NCI-H2227 (cell line): Measurements from ENCODE around the gene NOL11.
"Not testable (repeated sequence)": the region's sequence is repeated elsewhere in the genome, so short reads cannot be mapped to it uniquely, and the experiment has no call there.

Source experiments
- DNase-seq: peaks from one replicate; lab custom pipeline; 2025; ENCODE audit not compliant: unreplicated experiment; lab: John Stamatoyannopoulos, UW

Gene NOL11

DNA sequence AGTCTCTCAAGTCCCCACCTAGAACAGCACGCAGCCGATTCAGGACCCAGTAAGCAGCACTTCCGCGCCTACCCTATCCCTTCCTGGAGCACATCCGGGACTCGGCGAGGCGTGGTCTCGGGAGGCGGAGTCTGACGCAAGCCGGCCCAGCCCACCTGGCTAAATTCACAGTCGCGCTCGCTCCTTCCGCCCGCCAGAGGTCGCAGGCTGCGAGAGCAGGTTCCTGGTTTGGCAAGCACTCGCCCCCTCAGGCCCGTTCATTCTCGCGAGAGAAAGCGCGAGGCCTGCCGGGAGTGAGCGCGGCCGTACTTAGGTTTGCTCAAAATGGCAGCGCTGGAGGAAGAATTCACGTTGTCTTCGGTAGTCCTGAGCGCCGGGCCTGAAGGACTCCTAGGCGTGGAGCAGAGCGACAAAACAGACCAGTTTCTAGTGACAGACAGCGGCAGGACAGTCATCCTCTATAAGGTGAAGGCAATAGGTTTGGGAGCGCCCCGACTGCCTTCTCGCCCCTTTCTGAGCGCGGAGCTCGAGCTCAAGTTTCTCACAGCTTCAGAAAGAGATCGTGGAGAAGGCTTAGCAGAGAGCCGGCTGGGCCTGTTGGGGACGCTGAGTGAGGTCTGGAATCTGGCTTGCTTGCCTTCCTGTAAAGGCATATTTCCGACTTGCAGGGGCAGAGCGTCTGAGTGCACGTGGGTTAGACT is at the start of gene NOL11:
TSS of gene NOL11 (plus strand) at position 313 of the 701 bp plus-strand sequence. CDS start at position 325, 12 bp downstream.
- peak; percentile 100 for DNase-seq

DNA sequence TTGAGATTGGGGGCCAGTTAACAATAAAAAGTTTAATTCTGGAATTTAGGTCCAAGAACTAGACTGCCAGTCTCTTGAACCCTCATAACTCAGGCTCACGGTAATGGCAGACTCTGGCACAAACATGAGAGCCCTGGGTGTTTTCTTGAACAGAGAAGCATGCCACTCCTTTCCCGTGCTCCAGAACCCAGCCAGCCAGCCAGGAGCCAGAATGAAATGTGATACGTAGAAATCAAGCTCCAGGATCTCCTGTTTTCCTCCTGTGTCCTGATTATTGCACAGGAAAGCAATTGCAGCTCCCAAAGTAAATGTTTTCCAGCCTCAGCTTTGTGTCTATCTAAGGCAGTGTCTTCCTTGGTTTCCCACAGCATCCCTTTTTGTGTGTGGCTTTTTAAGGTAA is 46.2 kb upstream of the NOL11 start:
- DNase-seq = no peak

DNA sequence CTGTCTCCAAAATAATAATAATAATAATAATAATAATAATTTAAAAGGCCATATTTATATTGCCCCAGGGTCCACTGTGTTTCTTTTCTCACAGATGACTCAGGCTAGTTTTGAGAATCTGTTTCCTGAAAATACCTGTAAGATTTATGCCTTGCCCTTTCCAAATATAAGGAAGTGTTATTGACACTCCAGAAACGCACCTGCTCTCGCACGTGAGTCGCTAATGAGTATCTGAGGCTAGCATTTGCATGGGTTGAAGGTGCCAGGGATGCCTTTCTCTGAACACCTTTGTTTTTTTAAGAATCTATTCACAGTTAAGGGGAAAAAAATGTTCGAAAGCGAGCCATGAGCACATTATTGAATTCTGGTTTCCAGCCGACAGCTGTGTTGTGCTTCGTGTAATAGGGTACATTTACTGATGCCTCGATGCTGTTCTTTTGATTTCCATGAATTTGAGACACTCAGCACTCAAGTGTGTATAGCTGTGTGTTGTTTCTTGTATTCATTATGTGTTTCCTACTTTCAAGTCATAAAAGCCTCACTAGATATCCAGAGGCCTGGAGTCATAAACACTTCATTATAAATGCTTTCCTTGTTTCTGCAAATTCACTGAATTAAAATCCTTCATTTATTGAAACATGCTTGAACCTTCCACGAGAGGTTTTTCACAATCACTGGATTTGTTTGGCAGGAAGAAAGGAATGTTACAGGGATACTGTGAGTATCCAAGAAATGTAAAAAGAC is 45.0 kb upstream of the NOL11 start:
- DNase-seq = no peak

DNA sequence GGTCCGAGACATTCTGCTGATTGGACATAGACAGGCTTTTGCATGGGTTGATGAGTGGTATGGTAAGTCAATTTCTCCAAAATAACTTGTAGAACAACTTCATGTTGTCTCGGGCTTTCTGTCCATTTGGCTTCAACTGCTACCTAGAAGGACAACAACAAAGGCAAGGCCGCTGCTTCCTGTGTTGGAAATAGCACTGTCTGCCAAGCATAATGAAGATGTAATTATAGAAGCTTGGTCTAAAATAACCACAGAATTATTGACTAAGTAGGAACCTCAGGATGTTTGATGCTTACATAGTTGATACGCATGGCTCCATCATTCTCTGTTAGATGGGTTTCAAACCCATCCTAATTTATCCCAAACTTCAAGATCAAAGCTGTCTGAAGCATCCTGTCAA is 42.3 kb upstream of the NOL11 start:
- DNase-seq = no peak

DNA sequence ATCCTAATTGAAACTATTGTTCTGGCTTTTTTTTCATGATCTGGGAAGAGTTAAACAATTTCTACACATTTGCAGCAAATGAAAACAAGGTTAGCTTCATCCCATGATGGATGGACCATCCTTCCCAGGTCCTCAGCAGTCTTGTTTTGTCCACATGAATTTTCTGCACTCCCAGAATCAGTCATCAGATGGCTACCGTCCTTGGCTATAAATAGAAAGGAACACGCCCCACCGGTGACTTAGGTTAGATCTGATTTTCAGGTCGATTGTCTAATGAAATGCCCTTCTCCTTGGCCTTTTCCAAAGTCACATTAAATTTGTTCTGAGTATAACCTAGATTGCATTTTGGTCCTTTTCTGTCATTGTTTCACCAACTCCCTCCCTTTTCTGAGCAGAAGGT is 41.4 kb upstream of the NOL11 start:
- peak; percentile 38 for DNase-seq

DNA sequence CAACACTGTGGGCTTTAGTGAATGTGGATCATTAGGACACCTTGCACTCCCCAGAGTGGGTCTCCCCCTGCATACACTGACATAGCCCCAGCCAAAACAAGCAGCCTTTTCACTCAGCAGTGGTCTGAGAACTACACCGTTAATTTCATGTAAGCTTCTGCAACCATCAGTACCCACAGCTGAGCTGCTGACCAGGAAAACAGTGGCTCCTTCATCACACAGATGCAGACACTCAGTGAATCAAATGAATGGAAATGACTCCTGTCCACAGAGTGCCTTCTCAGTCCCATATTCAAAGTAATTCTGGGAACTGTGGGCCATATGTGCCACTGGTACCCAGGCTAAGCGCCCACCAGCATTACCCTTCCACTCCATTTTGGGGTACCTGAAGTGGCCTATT is 39.3 kb upstream of the NOL11 start:
- DNase-seq = no peak

DNA sequence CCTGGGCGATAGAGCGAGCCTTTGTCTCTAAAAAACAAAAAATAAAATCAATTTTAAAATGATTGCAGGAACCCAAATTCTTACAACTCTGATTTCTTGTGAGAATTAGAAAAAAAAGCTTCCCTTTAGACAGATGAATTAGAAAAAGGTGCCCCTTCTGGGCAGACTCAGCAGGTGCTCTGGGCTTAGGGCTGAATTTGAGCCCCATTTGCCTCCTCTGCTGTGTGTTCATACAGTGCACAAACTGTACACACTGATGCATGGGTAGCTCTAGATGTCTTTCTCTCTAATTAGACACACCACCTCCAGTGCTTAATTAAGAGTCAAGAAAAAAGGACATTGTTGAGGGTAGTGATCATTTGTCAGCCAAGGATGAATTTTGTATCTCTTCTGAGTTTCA is 38.5 kb upstream of the NOL11 start:
- DNase-seq = no peak

DNA sequence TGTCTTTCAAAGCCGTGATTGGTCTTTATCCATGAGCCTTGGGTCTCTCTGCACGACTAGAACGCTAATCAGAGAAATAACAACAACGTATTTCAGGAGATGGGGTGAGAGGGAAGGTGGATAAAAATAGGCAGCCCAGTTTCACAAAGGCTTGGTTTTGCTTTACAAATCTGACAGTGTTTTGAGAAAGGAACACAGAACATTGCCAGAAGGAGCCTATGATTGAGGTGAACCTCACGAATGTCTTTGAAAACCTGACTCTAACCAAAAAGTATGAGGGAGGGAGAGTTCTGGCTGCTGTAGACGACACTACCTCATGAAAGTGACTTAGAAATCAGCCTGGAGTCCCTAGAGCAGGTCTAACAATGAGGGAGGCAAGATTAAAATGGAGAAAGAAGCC is 38.0 kb upstream of the NOL11 start:
- DNase-seq = no peak

DNA sequence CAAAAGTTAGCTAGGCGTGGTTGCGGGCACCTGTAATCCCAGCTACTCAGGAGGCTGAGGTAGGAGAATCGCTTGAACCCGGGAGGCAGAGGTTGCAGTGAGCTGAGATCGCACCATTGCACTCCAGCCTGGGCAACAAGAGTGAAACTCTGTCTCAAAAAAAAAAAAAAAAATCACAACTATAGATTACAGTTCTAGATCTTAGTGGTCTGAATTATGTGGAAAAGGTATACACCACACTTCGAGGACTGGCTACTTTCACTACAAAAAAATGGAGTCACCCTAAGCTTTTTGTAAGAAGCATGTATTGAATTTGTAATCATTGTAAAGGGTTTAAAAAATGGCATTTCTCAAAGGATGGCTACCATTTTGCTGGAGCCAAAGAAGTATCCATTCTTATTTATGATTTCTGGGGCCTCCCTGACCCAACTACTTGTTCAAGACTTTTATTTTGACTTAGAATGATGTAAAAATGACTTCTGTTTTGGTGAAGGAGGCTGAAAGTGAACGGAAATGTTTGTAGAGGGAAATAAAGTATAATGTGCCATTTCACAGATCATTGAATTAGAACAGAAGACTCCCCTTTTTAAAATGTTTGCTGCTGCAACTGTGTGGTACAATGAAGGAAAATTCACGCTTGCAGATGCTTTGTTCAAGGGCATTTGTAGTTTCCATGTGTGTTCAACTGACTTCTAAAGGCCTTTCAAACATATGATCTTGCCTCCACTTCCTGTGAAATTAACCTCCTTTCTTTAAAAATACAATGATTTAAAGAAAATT is 37.1 kb upstream of the NOL11 start:
- no peak for DNase-seq

DNA sequence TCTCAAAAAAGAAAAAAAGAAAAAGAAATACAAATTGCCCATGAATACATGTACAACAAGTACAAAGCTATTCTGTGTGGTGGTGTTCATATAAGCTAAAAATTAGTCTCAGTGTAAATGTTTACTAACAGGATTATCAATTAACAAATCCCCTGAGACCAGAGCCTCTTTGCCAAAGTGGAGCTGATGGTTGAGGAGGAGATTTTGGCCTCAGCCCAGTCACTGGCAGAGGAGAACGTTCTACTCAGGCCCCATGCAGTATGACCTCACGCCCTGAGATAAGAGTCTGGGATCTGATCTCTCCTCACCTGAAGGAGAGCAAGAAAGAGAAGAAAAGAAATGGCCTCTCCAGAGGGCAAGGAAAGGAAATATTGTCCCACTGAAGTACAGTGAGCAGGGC is 35.5 kb upstream of the NOL11 start:
- no peak for DNase-seq

DNA sequence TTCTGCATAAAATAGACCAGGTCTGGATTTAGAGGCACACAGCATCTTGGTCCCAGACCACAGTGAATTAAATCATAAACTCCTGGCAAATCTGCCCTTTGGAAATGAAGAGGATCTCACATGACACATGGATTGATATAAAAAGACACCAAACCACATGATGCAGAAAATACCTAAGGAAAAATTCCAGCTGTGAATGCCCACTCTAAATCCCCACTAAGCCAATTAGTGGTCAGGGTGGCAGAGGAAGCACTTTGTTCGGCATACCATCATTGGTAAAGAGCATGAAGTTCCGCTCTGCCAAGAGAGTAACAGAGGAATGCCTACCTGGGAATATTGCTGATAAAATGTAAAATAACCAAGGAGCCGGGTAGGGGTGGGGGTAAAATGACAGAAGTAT is 32.4 kb upstream of the NOL11 start:
- no peak for DNase-seq

DNA sequence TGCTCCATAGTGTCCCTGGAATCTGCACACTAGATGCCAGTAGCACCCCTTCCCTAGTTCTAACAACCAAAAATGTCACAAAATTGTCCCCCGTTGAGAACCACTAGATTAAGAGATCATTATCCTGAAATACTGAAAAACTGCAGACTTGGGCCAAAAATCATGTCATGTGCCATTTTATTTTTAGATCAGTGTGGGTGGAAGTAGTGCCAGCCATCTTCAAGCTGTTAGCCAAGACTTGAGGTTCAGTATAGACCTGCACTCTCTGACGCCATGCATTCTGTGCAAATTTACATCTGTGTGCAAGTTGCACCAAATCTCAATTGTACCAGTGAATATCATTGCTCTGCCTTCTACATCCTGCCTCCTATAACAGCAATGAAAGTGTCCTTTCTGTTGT is 31.5 kb upstream of the NOL11 start:
- DNase-seq = no peak

DNA sequence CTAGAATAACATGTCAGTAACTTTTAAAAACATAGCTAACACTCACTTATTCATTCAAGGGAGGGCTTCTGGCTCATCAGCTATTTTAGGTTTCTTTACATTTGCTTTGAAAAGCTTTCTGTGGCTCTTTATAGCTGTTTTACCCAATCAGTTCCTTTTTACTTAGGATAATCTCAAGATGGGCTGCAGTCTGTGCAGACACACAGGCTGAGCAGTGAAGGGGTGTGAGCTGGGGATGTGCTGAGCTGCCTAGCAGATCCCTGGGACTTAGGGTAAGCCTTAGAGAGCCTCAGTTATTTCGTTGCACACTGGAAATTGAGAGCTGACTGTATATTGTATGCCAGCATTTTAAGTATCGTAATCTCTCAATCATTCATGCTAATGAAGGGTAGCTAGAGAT is 30.2 kb upstream of the NOL11 start:
- DNase-seq = no peak

DNA sequence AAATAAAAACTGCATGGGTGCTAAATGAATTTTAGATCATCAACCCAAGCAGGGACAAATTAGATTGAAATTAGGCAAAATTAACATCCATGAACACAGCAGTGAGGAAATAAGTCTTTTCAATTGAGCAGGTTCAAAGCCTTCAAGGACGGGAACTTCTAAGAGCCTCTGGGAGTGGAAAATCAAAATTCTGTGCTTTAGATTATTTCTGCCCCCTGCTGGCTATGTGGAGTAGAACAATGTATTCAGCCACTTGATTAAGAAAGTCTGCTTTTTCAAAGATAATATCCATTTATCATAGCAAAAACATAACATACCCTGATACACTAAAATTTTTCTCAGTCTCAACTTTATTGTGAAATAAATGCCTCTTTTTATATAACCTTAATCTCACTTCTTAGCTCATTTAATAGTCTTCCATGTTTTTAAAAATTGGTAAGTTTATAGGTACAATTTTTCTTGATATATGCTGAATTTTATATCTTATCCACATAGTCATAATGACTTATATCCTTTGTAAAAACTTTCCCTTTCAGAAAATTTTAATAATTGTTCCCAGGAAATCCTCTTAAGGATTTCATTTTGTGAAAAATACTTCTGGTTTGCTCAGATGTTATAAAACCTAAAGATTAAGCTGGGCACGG is 28.1 kb upstream of the NOL11 start:
- DNase-seq = peak; percentile 79

DNA sequence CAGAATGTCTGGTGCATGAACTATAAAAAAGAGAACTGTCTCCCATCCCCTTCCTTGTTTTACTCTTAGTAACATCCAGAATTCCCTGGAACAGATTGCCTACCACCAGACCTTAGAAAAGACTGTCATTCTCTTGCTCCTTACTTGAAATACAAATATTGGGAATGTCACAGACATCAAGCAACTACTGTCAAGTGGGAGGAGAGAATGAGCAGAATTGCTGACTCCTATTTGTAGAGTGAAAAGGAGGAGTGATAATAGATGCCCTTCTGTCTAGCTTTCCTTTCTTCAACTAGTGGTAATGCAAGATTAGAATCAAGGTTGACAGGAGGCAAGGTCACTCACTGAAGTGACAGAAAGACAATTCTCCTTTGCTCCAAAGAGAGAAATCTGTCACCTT is 23.9 kb upstream of the NOL11 start:
- DNase-seq = no peak

DNA sequence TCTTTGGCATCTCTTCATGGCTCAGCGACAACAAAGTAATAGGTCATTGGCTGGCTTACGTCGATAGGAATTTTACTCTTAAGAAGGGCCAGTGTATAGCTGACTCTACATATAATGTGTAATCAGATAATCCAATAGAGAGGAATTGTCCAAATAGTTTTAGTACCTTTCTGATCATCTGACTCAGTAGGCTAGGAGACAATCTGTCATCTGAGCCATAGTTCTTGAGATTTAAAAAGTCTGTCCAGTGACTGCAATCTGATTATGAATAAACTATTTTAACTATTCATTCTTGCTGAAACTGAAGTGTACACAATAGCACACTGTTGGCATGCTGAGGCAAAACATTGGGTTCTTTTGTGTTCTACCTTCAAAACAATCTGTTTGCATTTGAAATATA is 21.4 kb upstream of the NOL11 start:
- DNase-seq = no peak

DNA sequence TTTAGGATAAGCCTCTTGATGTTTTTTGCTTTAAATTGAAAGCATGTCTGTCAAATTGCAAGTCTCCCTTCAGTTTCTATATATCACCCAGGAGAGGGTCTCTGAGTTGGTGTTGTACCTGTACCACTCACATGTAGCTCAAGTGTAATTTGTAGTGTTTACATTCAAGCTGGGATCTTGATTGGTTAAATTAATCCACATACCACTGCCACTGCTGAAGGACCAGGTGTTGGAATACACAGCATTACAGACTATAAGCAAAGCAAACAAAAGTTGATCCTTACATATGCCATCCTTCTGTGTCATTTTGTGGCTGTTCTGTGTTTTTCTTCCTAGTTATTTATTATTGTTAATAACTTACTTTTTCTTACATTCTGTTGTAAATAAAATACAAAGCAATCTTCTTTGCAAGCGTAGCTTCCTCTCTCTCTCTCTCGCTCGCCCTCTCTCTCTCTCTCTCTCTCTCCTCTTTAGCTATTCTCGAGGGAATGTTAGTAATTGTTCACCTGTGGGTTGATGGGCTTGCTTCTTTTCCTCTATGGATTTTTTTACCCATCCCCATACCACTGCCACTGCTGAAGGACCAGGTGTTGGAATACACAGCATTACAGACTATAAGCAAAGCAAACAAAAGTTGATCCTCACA is 20.8 kb upstream of the NOL11 start:
- DNase-seq = no peak

DNA sequence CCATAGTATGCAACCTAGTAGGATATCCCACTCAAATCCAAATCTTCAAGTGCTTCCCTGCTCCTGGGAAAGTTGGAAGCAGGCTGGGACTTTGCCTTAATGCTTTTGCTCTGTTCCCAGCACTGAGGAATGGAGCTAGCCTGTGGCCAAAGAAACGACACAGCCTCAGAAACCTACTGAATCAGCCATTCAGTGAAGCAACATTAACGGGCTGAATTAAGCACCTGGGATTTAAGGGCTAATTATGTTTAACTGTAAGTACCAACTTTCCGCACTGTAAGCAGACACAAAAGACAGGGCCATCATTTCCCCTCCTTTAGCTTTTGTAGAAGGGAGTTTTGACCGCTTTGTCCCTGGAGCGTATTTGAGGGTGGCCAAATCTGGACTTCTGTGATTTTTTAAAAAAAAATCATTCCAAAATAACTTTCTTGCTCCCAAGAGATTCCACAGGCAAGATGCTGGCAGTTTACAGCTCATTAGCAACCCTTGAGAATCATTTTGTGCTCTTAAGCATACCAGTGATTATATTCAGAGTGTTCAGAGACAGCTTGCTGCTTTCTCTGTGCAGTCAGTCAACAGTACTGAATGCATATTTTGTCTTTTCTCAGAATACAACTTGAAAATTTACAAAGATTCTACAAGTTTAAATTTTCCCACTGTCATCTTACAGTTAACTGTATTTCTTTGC is 17.6 kb upstream of the NOL11 start:
- DNase-seq = no peak

DNA sequence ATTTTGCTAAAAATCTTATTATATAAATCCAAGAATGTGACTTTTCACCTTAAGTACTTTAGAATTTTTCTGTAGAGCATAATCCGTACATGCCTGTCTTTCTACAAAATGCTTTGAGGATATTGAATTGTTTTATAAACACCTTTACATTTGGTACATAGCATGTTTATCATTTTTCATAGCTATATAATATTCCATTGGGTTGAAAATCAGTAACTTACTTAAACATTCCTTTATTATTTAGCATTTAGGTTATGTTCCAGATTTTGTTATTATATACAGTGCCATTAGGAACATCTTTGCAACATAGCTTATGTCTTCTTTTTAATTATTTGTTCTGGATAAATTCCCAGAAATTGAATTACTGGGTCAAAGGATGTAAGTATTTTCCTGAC is 17.0 kb upstream of the NOL11 start:
- DNase-seq = no peak

DNA sequence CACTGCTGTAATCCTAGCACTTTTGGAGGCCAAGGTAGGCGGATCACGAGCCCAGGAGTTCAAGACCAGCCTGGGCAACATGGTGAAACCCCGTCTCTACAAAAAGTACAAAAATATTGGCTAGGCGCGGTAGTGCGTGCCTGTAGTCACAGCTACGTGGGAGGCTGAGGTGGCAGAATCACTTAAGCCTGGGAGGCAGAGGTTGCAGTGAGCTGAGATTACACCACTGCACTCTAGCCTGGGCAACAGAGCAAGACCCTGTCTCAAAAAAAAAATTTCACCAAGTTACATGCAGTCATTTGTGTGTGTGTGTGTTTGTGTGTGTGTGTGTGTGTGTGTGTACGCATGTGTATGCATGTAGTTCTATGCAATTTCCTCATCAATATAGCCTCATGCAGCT is 14.9 kb upstream of the NOL11 start:
- not testable (repeated sequence) for DNase-seq
